ENCODE results near the gene MED12L.

GRCh38 chr3:151133175-151133574 lies 47.7 kb downstream of the MED12L start:
- TF ChIP-seq TCF7L2 (IDR thresholded peaks at IDR 0.05; ENCODE audit: borderline replicate concordance, extremely low read depth, insufficient read depth, insufficient read length): no peak
- TF ChIP-seq, protein P1, sequence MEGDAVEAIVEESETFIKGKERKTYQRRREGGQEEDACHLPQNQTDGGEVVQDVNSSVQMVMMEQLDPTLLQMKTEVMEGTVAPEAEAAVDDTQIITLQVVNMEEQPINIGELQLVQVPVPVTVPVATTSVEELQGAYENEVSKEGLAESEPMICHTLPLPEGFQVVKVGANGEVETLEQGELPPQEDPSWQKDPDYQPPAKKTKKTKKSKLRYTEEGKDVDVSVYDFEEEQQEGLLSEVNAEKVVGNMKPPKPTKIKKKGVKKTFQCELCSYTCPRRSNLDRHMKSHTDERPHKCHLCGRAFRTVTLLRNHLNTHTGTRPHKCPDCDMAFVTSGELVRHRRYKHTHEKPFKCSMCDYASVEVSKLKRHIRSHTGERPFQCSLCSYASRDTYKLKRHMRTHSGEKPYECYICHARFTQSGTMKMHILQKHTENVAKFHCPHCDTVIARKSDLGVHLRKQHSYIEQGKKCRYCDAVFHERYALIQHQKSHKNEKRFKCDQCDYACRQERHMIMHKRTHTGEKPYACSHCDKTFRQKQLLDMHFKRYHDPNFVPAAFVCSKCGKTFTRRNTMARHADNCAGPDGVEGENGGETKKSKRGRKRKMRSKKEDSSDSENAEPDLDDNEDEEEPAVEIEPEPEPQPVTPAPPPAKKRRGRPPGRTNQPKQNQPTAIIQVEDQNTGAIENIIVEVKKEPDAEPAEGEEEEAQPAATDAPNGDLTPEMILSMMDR (IDR thresholded peaks at IDR 0.05 in 2 of 3, conservative IDR thresholded peaks at IDR 0.05 in 1 of 3; ENCODE audit: borderline replicate concordance in 1 of 3, insufficient read depth in 1 of 3, low read depth in 2 of 3, low read length in 2 of 3): no peak
